Neural cell (in vitro differentiated cells): Measurements from ENCODE around the gene RPS13. TPM values are rescaled to one million over a fixed set of nuclear protein-coding genes. Genes with fewer than 3 reads are reported as not detected.
"Not testable (repeated sequence)": the region's sequence is repeated elsewhere in the genome, so short reads cannot be mapped to it uniquely, and the experiment has no call there.

Experiments
- H2AFZ ChIP-seq: fragments of 200-600, 300-800 bp; sonication (generic), shearing (Covaris generic); 2 replicates; pipeline ENCODE4 v1.6.0; 2014; ENCODE audit warnings: low read depth, mild to moderate bottlenecking, antibody characterized with exemption, low read length, moderate library complexity
- H3F3A ChIP-seq: fragments of 200-600 bp; shearing (Covaris generic); 2 replicates; pipeline ENCODE4 v1.6.1; 2016; ENCODE audit warnings: mild to moderate bottlenecking, moderate library complexity, mixed read lengths, antibody characterized with exemption, low read length; ENCODE audit not compliant: insufficient read depth, poor library complexity, severe bottlenecking
- H3K27ac ChIP-seq: fragments of 200-600, 300-800 bp; sonication (generic), shearing (Covaris generic); 2 replicates; pipeline ENCODE4 v1.5.1; 2014; ENCODE audit warnings: mild to moderate bottlenecking, low read length, moderate library complexity
- H3K27me3 ChIP-seq: fragments of 300-800, 200-600 bp; sonication (generic), shearing (Covaris generic); 2 replicates; pipeline ENCODE4 v1.6.0; 2014; ENCODE audit warnings: mild to moderate bottlenecking, low read depth, low read length, moderate library complexity; ENCODE audit not compliant: insufficient read depth
- H3K36me3 ChIP-seq: fragments of 300-800, 200-600 bp; sonication (generic), shearing (Covaris generic); 2 replicates; pipeline ENCODE4 v1.5.1; 2014; ENCODE audit warnings: mild to moderate bottlenecking, antibody characterized with exemption, low read length, moderate library complexity; ENCODE audit not compliant: insufficient read depth
- H3K4me2 ChIP-seq: fragments of 300-800, 200-600 bp; sonication (generic), shearing (Covaris generic); 2 replicates; pipeline ENCODE4 v1.6.0; 2014; ENCODE audit warnings: mild to moderate bottlenecking, low read length
- H3K4me3 ChIP-seq: fragments of 300-800, 200-600 bp; sonication (generic), shearing (Covaris generic); 2 replicates; pipeline ENCODE4 v1.5.1; 2014; ENCODE audit warnings: mild to moderate bottlenecking, low read length, moderate library complexity
- H3K79me2 ChIP-seq: fragments of 200-600 bp; shearing (Covaris generic); replicated peaks from 2 replicates; pipeline ENCODE4 v1.6.0; 2014; ENCODE audit warnings: mild to moderate bottlenecking, low read length, moderate library complexity; ENCODE audit not compliant: insufficient read depth
- H3K9ac ChIP-seq: fragments of 300-800, 200-600 bp; sonication (generic), shearing (Covaris generic); 2 replicates; pipeline ENCODE4 v1.6.1; 2016; ENCODE audit warnings: mild to moderate bottlenecking, low read length, mixed read lengths
- H3K9me2 ChIP-seq: fragments of 200-600 bp; shearing (Covaris generic); 2 replicates; pipeline ENCODE4 v1.6.1; 2016; ENCODE audit warnings: mild to moderate bottlenecking, low read length, mixed read lengths; ENCODE audit not compliant: insufficient read depth
- H3K9me3 ChIP-seq: fragments of 200-600, 300-800 bp; sonication (generic), shearing (Covaris generic); 2 replicates; pipeline ENCODE4 v1.6.1; 2016; ENCODE audit warnings: mild to moderate bottlenecking, mixed run types, low read length, moderate library complexity, mixed read lengths
- H4K20me1 ChIP-seq: fragments of 200-600 bp; shearing (Covaris generic); 2 replicates; pipeline ENCODE4 v1.6.1; 2016; ENCODE audit warnings: mild to moderate bottlenecking, mixed run types; ENCODE audit not compliant: insufficient read depth
- CTCF ChIP-seq: fragments of 450-650 bp; IDR thresholded peaks from 2 replicates; pipeline ENCODE4 v1.5.1; 2014; ENCODE audit warnings: antibody characterized with exemption, mild to moderate bottlenecking, moderate library complexity; ENCODE audit not compliant: poor library complexity, severe bottlenecking
- EP300 ChIP-seq: fragments of 450-650 bp; conservative IDR thresholded peaks from 2 replicates; pipeline ENCODE4 v1.6.1; 2014; ENCODE audit warnings: antibody characterized with exemption, mild to moderate bottlenecking, moderate library complexity; ENCODE audit not compliant: poor library complexity, severe bottlenecking
- EZH2 ChIP-seq: fragments of 200-600, 300-800 bp; shearing (Covaris generic), sonication (generic); IDR thresholded peaks from 2 replicates; pipeline ENCODE4 v1.6.1; 2014; ENCODE audit warnings: antibody characterized with exemption, low read length, borderline replicate concordance, mild to moderate bottlenecking; ENCODE audit not compliant: insufficient read depth, poor library complexity, severe bottlenecking
- MXI1 ChIP-seq: fragments of 450-650 bp; conservative IDR thresholded peaks from 2 replicates; pipeline ENCODE4 v1.6.1; 2014; ENCODE audit warnings: antibody characterized with exemption, mild to moderate bottlenecking; ENCODE audit not compliant: poor library complexity, severe bottlenecking
- POLR2AphosphoS5 ChIP-seq: IDR thresholded peaks from 2 replicates; pipeline ENCODE4 v1.6.1; 2012
- RAD21 ChIP-seq: fragments of 450-650 bp; conservative IDR thresholded peaks from 2 replicates; pipeline ENCODE4 v1.6.1; 2014; ENCODE audit warnings: antibody characterized with exemption, mild to moderate bottlenecking, moderate library complexity
- REST ChIP-seq: IDR thresholded peaks from 2 replicates; pipeline ENCODE4 v1.6.1; 2012; ENCODE audit warnings: borderline replicate concordance
- SMC3 ChIP-seq: fragments of 450-650 bp; conservative IDR thresholded peaks from 2 replicates; pipeline ENCODE4 v1.6.1; 2014; ENCODE audit warnings: antibody characterized with exemption, mild to moderate bottlenecking, moderate library complexity; ENCODE audit not compliant: poor library complexity
- TAF1 ChIP-seq: IDR thresholded peaks from 2 replicates; pipeline ENCODE4 v1.6.1; 2012; ENCODE audit warnings: low read depth
- polyA plus RNA-seq: library from polyadenylated mRNA; depleted of rRNA; stranded (reverse); fragments of >200 nt; gene quantifications from 2 replicates; pipeline ENCODE4 v1.2.3, GENCODE V29; 2014

Gene RPS13
- polyA plus RNA-seq, 1 donor from 2014 or later = 1,561 TPM

- TF ChIP-seq RAD21 (no peak), POLR2AphosphoS5 (no peak), TAF1 (no peak), REST (no peak), EZH2 (no peak), MXI1 (no peak), EP300 (no peak), SMC3 (no peak), CTCF (no peak)
- Histone ChIP-seq H3K9ac (no peak overlapping the region), H2AFZ (no peak overlapping the region), H3K27ac (no peak overlapping the region), H3F3A (no peaks in the 10 kb centered on the region), H3K4me3 (no peak overlapping the region), H3K36me3 (no peaks in the 10 kb centered on the region), H3K9me3 (no peaks in the 10 kb centered on the region), H3K4me2 (no peak overlapping the region), H3K27me3 (no peaks in the 10 kb centered on the region), H3K79me2 (no peaks in the 10 kb centered on the region), H3K9me2 (no peaks in the 10 kb centered on the region), H4K20me1 (no peaks in the 10 kb centered on the region)
These were observed 21.2 kb upstream of the RPS13 start for GRCh38 chr11:17098658-17099057.

GRCh38 chr11:17098038-17098437 is 20.6 kb upstream of the RPS13 start:
- H3K9me3 ChIP-seq = no peaks in the 10 kb centered on the region
- no peaks in the 10 kb centered on the region for H4K20me1 ChIP-seq
- H3K36me3 ChIP-seq = no peaks in the 10 kb centered on the region
- no peak overlapping the region for H3K4me2 ChIP-seq
- H3K9ac ChIP-seq = no peak overlapping the region
- TF ChIP-seq REST (no peak), MXI1 (no peak), EP300 (no peak), SMC3 (no peak), RAD21 (no peak), TAF1 (no peak), POLR2AphosphoS5 (no peak), CTCF (no peak)
- H3K9me2 ChIP-seq = no peaks in the 10 kb centered on the region
- no peak overlapping the region for H3K4me3 ChIP-seq
- no peak overlapping the region for H3K27ac ChIP-seq
- no peaks in the 10 kb centered on the region for H3F3A ChIP-seq
- H3K79me2 ChIP-seq = no peaks in the 10 kb centered on the region
- H2AFZ ChIP-seq = no peak overlapping the region
- no peaks in the 10 kb centered on the region for H3K27me3 ChIP-seq

GRCh38 chr11:17085976-17086375 is 8.5 kb upstream of the RPS13 start:
- not testable (repeated sequence) for H3K27ac ChIP-seq, H3K36me3 ChIP-seq, H3K27me3 ChIP-seq, H3K79me2 ChIP-seq, H3K9ac ChIP-seq, H3F3A ChIP-seq, H3K4me2 ChIP-seq, H4K20me1 ChIP-seq, H3K9me3 ChIP-seq, H2AFZ ChIP-seq, H3K9me2 ChIP-seq, H3K4me3 ChIP-seq
